HepG2 (cell line): ENCODE data around the gene PSMD1. TPM values are rescaled to one million over a fixed set of nuclear protein-coding genes. Genes with fewer than 3 reads are reported as not detected.

ENCODE experiments used
- ADNP ChIP-seq: sonication (generic); formaldehyde crosslinking; IDR thresholded peaks from 2 replicates; pipeline ENCODE4 v1.4.0; 2020; ENCODE audit warnings: missing genetic modification reagents
- ARNT2 ChIP-seq: sonication (generic); formaldehyde crosslinking; IDR thresholded peaks from 2 replicates; pipeline ENCODE4 v1.8.0; 2022; ENCODE audit warnings: mild to moderate bottlenecking, low read depth, missing genetic modification reagents, moderate library complexity
- CHCHD3 ChIP-seq: sonication (generic); formaldehyde crosslinking; IDR thresholded peaks from 2 replicates; pipeline ENCODE4 v1.8.0; 2022; ENCODE audit warnings: mild to moderate bottlenecking, missing genetic modification reagents, moderate library complexity
- DNMT3B ChIP-seq: conservative IDR thresholded peaks from 2 replicates; pipeline ENCODE4 v1.6.1; 2016; ENCODE audit warnings: missing biosample characterization, control low read depth
- HOXA5 ChIP-seq: sonication (generic); formaldehyde crosslinking; IDR thresholded peaks from 2 replicates; pipeline ENCODE4 v1.4.0; 2020; ENCODE audit warnings: missing genetic modification reagents
- KAT8 ChIP-seq: IDR thresholded peaks from 2 replicates; pipeline ENCODE4 v1.6.1; 2016; ENCODE audit warnings: missing genetic modification reagents, missing compliant biosample characterization
- KLF6 ChIP-seq: IDR thresholded peaks from 2 replicates; pipeline ENCODE4 v1.8.0; 2016; ENCODE audit warnings: missing biosample characterization, missing genetic modification reagents
- KMT2A ChIP-seq: sonication (generic); formaldehyde crosslinking; IDR thresholded peaks from 2 replicates; pipeline ENCODE4 v1.4.0; 2020; ENCODE audit warnings: missing genetic modification reagents
- RBM39 ChIP-seq: fragments of 200-400 bp; formaldehyde crosslinking; IDR thresholded peaks from one replicate; pipeline ENCODE4 v1.6.1; 2018; ENCODE audit warnings: antibody characterized with exemption, mild to moderate bottlenecking, low read depth, low read length; ENCODE audit not compliant: poor library complexity, severe bottlenecking
- RFX5 ChIP-seq: IDR thresholded peaks from 2 replicates; pipeline ENCODE4 v1.6.1; 2011; ENCODE audit warnings: low read depth, low read length, improper control_type of control experiment
- SAFB2 ChIP-seq: sonication (generic); formaldehyde crosslinking; IDR thresholded peaks from 2 replicates; pipeline ENCODE4 v1.5.1; 2020; ENCODE audit warnings: missing genetic modification reagents, low read depth, mild to moderate bottlenecking, borderline replicate concordance
- TCF7L2 ChIP-seq: IDR thresholded peaks from 2 replicates; pipeline ENCODE4 v1.6.1; 2011; ENCODE audit warnings: mild to moderate bottlenecking, low read depth, low read length, moderate library complexity
- ZFP37 ChIP-seq: sonication (generic); formaldehyde crosslinking; IDR thresholded peaks from 2 replicates; pipeline ENCODE4 v1.4.0; 2020; ENCODE audit warnings: missing genetic modification reagents, borderline replicate concordance
- ZNF326 ChIP-seq: sonication (generic); formaldehyde crosslinking; IDR thresholded peaks from 2 replicates; pipeline ENCODE4 v1.4.0; 2020; ENCODE audit warnings: missing genetic modification reagents, borderline replicate concordance
- ZNF530 ChIP-seq: sonication (generic); formaldehyde crosslinking; IDR thresholded peaks from 2 replicates; pipeline ENCODE4 v1.5.0; 2020; ENCODE audit warnings: low read depth, mild to moderate bottlenecking, missing genetic modification reagents
- ZNF546 ChIP-seq: sonication (generic); formaldehyde crosslinking; conservative IDR thresholded peaks from 2 replicates; pipeline ENCODE4 v1.8.1; 2023; ENCODE audit warnings: mild to moderate bottlenecking, missing genetic modification reagents
- ZNF619 ChIP-seq: sonication (generic); formaldehyde crosslinking; IDR thresholded peaks from 2 replicates; pipeline ENCODE4 v1.4.0; 2020; ENCODE audit warnings: mild to moderate bottlenecking, missing genetic modification reagents
- ZNF652 ChIP-seq: IDR thresholded peaks from 2 replicates; pipeline ENCODE4 v1.6.1; 2016; ENCODE audit warnings: low read depth, borderline replicate concordance
- ZNF776 ChIP-seq: sonication (generic); formaldehyde crosslinking; IDR thresholded peaks from 2 replicates; pipeline ENCODE4 v1.4.0; 2020; ENCODE audit warnings: mild to moderate bottlenecking, missing genetic modification reagents
- polyA plus RNA-seq, 8 experiments: library from polyadenylated mRNA; depleted of rRNA in 3 of 8; stranded (reverse) in 7 of 8; unstranded in 1 of 8; fragments of >200 nt; fragmentation: Illumina TruSeq in 4 of 8; extraction: Trizol in 4 of 8; gene quantifications; 2 replicates each; pipeline versions ENCODE4 v1.2.1 to v1.2.3, GENCODE V29; 2011 to 2016; ENCODE audit warnings: low read depth in 4 of 8, missing spikeins in 1 of 8, mixed read lengths in 1 of 8; ENCODE audit not compliant: insufficient read depth in 1 of 8
- total RNA-seq, 5 experiments: library from RNA; depleted of rRNA; stranded (reverse); fragments of >200 nt; fragmentation: Illumina TruSeq; extraction: Trizol; gene quantifications; 2 replicates each; pipeline ENCODE4 v1.2.3, GENCODE V29; 2016; ENCODE audit warnings: low read depth in 1 of 5
- TF ChIP-seq, protein P1 (sequence below): sonication (generic); formaldehyde crosslinking; IDR thresholded peaks from 2 replicates; pipeline ENCODE4 v1.4.0; 2020; ENCODE audit warnings: low read depth, missing genetic modification reagents
- TF ChIP-seq, protein P2 (sequence below): sonication (generic); formaldehyde crosslinking; IDR thresholded peaks from 2 replicates; pipeline ENCODE4 v1.8.1; 2023; ENCODE audit warnings: mild to moderate bottlenecking, inconsistent platforms, moderate library complexity, missing genetic modification reagents, borderline replicate concordance
- TF ChIP-seq, protein P3 (sequence below): sonication (generic); formaldehyde crosslinking; IDR thresholded peaks from 2 replicates; pipeline ENCODE4 v1.8.0; 2022; ENCODE audit warnings: mild to moderate bottlenecking, missing genetic modification reagents; ENCODE audit not compliant: insufficient replicate concordance
- TF ChIP-seq, protein P4 (sequence below): sonication (generic); formaldehyde crosslinking; IDR thresholded peaks from 2 replicates; pipeline ENCODE4 v1.5.1; 2020; ENCODE audit warnings: missing genetic modification reagents, mild to moderate bottlenecking, borderline replicate concordance

Gene PSMD1
- total and polyA plus RNA-seq, 2 of the 13 experiments (the other 11 are each of a cell fraction or from before 2014, with no cell fraction given), result 136 to 191 TPM

DNA sequence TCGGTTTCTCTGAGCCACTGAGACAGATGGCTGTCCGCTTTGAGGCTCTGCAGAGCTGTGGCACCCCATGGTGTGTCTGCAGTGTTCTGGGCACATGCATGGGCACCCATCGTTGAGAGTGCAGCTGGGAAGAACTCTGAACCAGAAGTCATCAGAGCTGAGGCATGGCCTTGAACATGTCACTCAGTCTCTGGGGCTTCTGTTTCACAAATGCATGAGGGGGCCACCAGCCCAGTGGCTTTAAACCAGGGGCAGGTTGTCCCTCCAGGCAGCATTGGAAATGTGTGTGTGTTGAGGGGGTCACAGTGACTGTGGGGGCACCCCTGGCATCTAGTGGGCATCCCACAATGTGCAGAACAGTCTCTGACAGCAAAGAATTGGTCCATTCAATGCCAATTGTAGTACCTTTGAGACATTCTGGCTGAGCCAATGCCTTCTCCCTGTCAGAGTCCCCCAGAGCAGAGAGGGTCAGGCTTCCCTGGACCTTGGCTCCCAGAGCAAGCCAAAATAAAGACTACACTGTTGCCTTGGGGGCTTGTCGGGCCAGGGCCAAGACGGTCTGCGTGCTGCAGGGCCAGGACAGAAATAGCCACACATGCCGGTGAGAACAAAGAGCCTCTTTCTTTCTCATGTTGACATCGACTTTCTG is 9.3 kb upstream of the PSMD1 start (continued):
- TF ChIP-seq, protein P1, sequence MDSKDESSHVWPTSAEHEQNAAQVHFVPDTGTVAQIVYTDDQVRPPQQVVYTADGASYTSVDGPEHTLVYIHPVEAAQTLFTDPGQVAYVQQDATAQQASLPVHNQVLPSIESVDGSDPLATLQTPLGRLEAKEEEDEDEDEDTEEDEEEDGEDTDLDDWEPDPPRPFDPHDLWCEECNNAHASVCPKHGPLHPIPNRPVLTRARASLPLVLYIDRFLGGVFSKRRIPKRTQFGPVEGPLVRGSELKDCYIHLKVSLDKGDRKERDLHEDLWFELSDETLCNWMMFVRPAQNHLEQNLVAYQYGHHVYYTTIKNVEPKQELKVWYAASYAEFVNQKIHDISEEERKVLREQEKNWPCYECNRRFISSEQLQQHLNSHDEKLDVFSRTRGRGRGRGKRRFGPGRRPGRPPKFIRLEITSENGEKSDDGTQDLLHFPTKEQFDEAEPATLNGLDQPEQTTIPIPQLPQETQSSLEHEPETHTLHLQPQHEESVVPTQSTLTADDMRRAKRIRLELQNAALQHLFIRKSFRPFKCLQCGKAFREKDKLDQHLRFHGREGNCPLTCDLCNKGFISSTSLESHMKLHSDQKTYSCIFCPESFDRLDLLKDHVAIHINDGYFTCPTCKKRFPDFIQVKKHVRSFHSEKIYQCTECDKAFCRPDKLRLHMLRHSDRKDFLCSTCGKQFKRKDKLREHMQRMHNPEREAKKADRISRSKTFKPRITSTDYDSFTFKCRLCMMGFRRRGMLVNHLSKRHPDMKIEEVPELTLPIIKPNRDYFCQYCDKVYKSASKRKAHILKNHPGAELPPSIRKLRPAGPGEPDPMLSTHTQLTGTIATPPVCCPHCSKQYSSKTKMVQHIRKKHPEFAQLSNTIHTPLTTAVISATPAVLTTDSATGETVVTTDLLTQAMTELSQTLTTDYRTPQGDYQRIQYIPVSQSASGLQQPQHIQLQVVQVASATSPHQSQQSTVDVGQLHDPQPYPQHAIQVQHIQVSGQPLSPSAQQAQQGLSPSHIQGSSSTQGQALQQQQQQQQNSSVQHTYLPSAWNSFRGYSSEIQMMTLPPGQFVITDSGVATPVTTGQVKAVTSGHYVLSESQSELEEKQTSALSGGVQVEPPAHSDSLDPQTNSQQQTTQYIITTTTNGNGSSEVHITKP (CRISPR knock-in tag), result peak; percentile 16; the same call in 1 of the 2 replicates
- no peak for TF ChIP-seq ADNP (CRISPR knock-in tag)
- TF ChIP-seq, protein P2, sequence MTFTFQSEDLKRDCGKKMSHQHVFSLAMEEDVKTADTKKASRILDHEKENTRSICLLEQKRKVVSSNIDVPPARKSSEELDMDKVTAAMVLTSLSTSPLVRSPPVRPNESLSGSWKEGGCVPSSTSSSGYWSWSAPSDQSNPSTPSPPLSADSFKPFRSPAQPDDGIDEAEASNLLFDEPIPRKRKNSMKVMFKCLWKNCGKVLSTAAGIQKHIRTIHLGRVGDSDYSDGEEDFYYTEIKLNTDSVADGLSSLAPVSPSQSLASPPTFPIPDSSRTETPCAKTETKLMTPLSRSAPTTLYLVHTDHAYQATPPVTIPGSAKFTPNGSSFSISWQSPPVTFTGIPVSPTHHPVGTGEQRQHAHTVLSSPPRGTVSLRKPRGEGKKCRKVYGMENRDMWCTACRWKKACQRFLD (CRISPR knock-in tag), result no peak
- no peak for TF ChIP-seq ZNF619
- TF ChIP-seq RBM39, result no peak
- TF ChIP-seq CHCHD3, result no peak
- peak; percentile 27; the same call in 1 of the 2 replicates for TF ChIP-seq ZNF546
- no peak for TF ChIP-seq ZNF326 (CRISPR knock-in tag)
- TF ChIP-seq DNMT3B (CRISPR knock-in tag), result no peak
- TF ChIP-seq, protein P3, sequence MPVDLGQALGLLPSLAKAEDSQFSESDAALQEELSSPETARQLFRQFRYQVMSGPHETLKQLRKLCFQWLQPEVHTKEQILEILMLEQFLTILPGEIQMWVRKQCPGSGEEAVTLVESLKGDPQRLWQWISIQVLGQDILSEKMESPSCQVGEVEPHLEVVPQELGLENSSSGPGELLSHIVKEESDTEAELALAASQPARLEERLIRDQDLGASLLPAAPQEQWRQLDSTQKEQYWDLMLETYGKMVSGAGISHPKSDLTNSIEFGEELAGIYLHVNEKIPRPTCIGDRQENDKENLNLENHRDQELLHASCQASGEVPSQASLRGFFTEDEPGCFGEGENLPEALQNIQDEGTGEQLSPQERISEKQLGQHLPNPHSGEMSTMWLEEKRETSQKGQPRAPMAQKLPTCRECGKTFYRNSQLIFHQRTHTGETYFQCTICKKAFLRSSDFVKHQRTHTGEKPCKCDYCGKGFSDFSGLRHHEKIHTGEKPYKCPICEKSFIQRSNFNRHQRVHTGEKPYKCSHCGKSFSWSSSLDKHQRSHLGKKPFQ (CRISPR knock-in tag), result no peak
- 0 out of 2 replicates have a peak, but pooled peaks have one; percentile 50 for TF ChIP-seq ARNT2 (CRISPR knock-in tag)
- TF ChIP-seq ZNF776 (CRISPR knock-in tag), result no peak
- TF ChIP-seq HOXA5 (CRISPR knock-in tag), result peak; percentile 59
- TF ChIP-seq KMT2A (CRISPR knock-in tag), result no peak
- TF ChIP-seq ZNF530, result no peak
- peak; percentile 68; the same call in 1 of the 2 replicates for TF ChIP-seq KAT8 (CRISPR knock-in tag)
- TF ChIP-seq ZFP37, result no peak
- TF ChIP-seq, protein P4, sequence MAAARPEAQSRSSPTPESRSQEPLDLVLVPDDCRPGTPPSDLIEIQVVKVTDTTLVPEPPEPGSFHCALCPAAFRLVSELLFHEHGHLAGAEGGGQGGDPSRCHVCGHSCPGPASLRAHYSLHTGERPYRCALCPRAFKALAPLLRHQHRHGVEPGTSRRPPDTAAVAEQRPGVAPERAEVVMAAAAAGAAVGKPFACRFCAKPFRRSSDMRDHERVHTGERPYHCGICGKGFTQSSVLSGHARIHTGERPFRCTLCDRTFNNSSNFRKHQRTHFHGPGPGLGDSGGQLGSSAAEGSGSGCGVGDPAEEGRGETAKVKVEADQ, result peak; percentile 68; the same call in 1 of the 2 replicates
- no peak for TF ChIP-seq RFX5
- TF ChIP-seq TCF7L2, result no peak
- no peak for TF ChIP-seq SAFB2
- TF ChIP-seq ZNF652 (CRISPR knock-in tag), result no peak
- TF ChIP-seq KLF6 (CRISPR knock-in tag), result no peak
